Measurements from ENCODE around the gene ICAM1. TPM values are rescaled to one million over a fixed set of nuclear protein-coding genes. Genes with fewer than 3 reads are reported as not detected.

The ICAM1 gene
- total and polyA plus RNA-seq, 2 of the 13 experiments (the other 11 are each of a cell fraction or from before 2014, with no cell fraction given) = 37.9 to 98.4 TPM

GRCh38 chr19:10315335-10316214 is 44.7 kb downstream of the ICAM1 start, which contains the start of gene FDX2 (continued):
- TF ChIP-seq ZNF343 (CRISPR knock-in tag; IDR thresholded peaks at IDR 0.05) = peak; percentile 60; the same call in 1 of the 2 replicates
- peak; percentile 58; the same call in 1 of the 2 replicates for TF ChIP-seq KLF12 (CRISPR knock-in tag; IDR thresholded peaks at IDR 0.05; ENCODE audit: borderline replicate concordance)
- peak; percentile 65; the same call in 1 of the 2 replicates for TF ChIP-seq SIN3B (IDR thresholded peaks at IDR 0.05; ENCODE audit: low read length)
- TF ChIP-seq MIER3 (CRISPR knock-in tag; IDR thresholded peaks at IDR 0.05; ENCODE audit: borderline replicate concordance) = 0 out of 2 replicates have a peak, but pooled peaks have one; percentile 43
- peak; percentile 80; the same call in 1 of the 2 replicates for TF ChIP-seq KAT7 (CRISPR knock-in tag; IDR thresholded peaks at IDR 0.05; ENCODE audit: borderline replicate concordance)
- TF ChIP-seq REL (CRISPR knock-in tag; conservative IDR thresholded peaks at IDR 0.05) = peak; percentile 80; the same call in 1 of the 2 replicates
- 0 out of 2 replicates have a peak, but pooled peaks have one; percentile 20 for TF ChIP-seq ZMYM4 (CRISPR knock-in tag; IDR thresholded peaks at IDR 0.05)
- TF ChIP-seq RFX5 (IDR thresholded peaks at IDR 0.05; ENCODE audit: low read depth, low read length) = no peak
- TF ChIP-seq ZNF747 (CRISPR knock-in tag; IDR thresholded peaks at IDR 0.05; ENCODE audit: borderline replicate concordance) = peak; percentile 63; the same call in 1 of the 2 replicates
- peak; percentile 25; the same call in 1 of the 2 replicates for TF ChIP-seq FOXO1 (CRISPR knock-in tag; IDR thresholded peaks at IDR 0.05)
- peak; percentile 17; the same call in 1 of the 2 replicates for TF ChIP-seq PHF21A (CRISPR knock-in tag; IDR thresholded peaks at IDR 0.05)
- TF ChIP-seq HIC2 (CRISPR knock-in tag; IDR thresholded peaks at IDR 0.05; ENCODE audit: low read depth) = peak; percentile 75
- TF ChIP-seq BRD4 (CRISPR knock-in tag; IDR thresholded peaks at IDR 0.05) = 0 out of 2 replicates have a peak, but pooled peaks have one; percentile 28
- no peak for TF ChIP-seq ZBTB49 (CRISPR knock-in tag; IDR thresholded peaks at IDR 0.05; ENCODE audit: borderline replicate concordance)
- peak; percentile 71; the same call in 1 of the 2 replicates for TF ChIP-seq IKZF5 (CRISPR knock-in tag; IDR thresholded peaks at IDR 0.05)
- no peak for TF ChIP-seq ZNF512 (CRISPR knock-in tag; IDR thresholded peaks at IDR 0.05)
- 0 out of 2 replicates have a peak, but pooled peaks have one; percentile 48 for TF ChIP-seq THAP8 (CRISPR knock-in tag; IDR thresholded peaks at IDR 0.05; ENCODE audit: borderline replicate concordance)
- TF ChIP-seq ZC3H13 (CRISPR knock-in tag; IDR thresholded peaks at IDR 0.05) = peak; percentile 85
- no peak for TF ChIP-seq MAFK (conservative IDR thresholded peaks at IDR 0.05 in 1 of 2, IDR thresholded peaks at IDR 0.05 in 1 of 2; ENCODE audit: low read length in 2 of 2)
- peak; percentile 23; the same call in 1 of the 2 replicates for TF ChIP-seq ZNF331 (CRISPR knock-in tag; IDR thresholded peaks at IDR 0.05)
- TF ChIP-seq POLR2G (IDR thresholded peaks at IDR 0.05; ENCODE audit: low read depth, low read length) = peak; percentile 93

Data from HepG2 (cell line).